Measurements from ENCODE around the gene ZNF664. TPM values are rescaled to one million over a fixed set of nuclear protein-coding genes. Genes with fewer than 3 reads are reported as not detected.

Gene ZNF664
- total RNA-seq, 4 donors from 2014 or later, result 25.0 to 100 (median 40.2) TPM

DNA sequence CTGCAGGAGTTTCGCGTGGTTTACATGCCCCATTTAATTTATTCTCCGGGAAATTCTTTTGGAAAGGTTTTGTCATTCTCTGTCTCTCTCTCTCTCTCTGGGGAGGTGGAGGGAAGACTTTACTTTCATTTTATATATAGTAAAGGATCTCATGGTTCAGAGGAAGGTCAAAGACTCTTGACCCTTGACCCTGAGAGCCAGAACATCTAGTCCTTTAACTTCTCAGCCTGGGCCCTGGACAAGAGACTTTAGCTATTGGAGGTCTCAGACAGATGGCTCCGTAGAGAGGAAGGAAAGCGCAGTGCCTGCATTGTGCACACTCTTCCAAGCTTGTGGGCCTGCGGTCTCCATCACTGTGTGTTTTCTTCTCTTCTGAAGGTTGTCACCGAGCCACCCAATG lies 44.1 kb upstream of the ZNF664 start:
- no peak for TF ChIP-seq POLR2A (IDR thresholded peaks at IDR 0.05)
- TF ChIP-seq, protein P1, sequence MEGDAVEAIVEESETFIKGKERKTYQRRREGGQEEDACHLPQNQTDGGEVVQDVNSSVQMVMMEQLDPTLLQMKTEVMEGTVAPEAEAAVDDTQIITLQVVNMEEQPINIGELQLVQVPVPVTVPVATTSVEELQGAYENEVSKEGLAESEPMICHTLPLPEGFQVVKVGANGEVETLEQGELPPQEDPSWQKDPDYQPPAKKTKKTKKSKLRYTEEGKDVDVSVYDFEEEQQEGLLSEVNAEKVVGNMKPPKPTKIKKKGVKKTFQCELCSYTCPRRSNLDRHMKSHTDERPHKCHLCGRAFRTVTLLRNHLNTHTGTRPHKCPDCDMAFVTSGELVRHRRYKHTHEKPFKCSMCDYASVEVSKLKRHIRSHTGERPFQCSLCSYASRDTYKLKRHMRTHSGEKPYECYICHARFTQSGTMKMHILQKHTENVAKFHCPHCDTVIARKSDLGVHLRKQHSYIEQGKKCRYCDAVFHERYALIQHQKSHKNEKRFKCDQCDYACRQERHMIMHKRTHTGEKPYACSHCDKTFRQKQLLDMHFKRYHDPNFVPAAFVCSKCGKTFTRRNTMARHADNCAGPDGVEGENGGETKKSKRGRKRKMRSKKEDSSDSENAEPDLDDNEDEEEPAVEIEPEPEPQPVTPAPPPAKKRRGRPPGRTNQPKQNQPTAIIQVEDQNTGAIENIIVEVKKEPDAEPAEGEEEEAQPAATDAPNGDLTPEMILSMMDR (IDR thresholded peaks at IDR 0.05), result no peak
- DNase-seq, result no peak
- no peaks in the 10 kb centered on the region for H3K4me1 ChIP-seq
- no peak overlapping the region for H3K4me3 ChIP-seq
- H3K27ac ChIP-seq, result no peak overlapping the region
- 82 to 85% methylated on average over 4 to 7 of the region's 7 CpGs for WGBS, 2 donors
- peaks cover 0 to 14% (median 0%) of the 10 kb centered on the region in 4 donors for H3K27me3 ChIP-seq
- intact Hi-C loops (cut with DNase I), result no loop called here
- H3K9me3 ChIP-seq, result no peaks in the 10 kb centered on the region
- no peaks in the 10 kb centered on the region for H3K36me3 ChIP-seq

DNA sequence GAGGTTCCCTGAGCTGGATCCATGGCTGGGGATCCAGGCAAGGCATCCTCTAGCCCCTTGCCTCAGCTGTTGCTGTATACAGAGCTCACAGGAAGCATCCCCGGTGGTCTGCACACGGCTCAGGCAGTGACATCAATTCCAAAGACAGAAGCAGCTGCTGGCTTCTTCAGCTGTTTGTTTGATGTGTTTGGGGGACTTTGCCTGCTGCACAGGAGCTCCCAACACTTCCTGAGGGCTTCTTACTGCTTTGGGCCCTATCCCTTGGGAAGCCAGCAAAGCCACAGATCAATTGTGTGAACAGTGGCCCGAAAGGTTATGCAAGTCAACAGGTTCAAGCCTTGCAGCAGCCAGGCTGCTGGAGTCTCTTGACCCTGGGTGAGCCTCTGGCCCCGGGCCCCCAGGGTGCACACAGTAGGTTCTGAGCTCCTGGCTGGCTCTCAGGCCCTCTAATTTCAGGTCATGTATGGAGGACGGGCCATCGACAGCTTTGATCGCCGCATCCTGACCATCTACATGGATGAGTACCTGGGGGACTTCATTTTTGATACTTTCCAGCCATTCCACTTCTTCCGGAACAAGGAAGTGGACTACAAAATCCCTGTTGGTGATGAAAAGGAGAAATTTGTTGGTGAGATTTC lies 43.0 kb upstream of the ZNF664 start:
- Histone ChIP-seq H3K27me3 (peaks cover 0 to 14% (median 0%) of the 10 kb centered on the region in 4 donors), H3K9me3 (no peaks in the 10 kb centered on the region), H3K27ac (no peak overlapping the region), H3K36me3 (no peaks in the 10 kb centered on the region), H3K4me1 (no peaks in the 10 kb centered on the region), H3K4me3 (no peak overlapping the region)
- intact Hi-C loops (cut with DNase I), result no loop called here
- no peak for TF ChIP-seq POLR2A (IDR thresholded peaks at IDR 0.05)
- TF ChIP-seq, protein P1 (IDR thresholded peaks at IDR 0.05), result no peak
- 80 to 88% methylated on average over 7 to 9 of the region's 9 CpGs for WGBS, 2 donors
- no peak for DNase-seq

DNA sequence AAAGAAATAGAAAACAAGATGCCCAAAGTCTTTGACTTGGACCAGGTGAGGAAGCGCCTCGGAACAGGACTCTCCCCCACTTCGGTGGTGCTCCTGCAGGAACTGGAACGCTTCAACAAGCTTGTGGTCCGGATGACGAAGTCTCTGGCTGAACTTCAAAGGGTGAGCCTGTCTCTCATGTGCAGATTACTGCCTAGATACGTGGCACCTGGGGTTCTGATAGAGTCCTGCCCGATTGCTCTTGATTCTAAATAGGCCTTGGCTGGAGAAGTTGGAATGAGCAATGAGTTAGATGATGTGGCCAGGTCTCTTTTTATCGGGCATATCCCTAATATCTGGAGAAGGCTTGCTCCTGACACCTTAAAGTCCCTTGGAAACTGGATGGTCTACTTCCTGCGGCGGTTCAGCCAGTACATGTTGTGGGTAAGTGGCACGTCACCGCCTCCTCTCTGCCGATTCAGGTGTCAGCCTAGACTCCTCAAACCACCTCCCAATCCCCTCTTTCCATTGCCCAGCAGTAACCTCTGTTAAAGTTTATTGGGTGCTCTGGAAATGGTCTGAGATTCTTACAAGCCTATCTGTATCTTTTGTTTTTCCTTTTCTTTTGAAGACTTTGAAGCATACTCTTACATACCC lies 41.2 kb upstream of the ZNF664 start:
- Histone ChIP-seq H3K4me1 (no peaks in the 10 kb centered on the region), H3K27me3 (peaks cover 0 to 14% (median 0%) of the 10 kb centered on the region in 4 donors), H3K36me3 (peaks cover 0 to 10% (median 0%) of the 10 kb centered on the region in 3 donors), H3K4me3 (no peak overlapping the region), H3K9me3 (no peaks in the 10 kb centered on the region), H3K27ac (no peak overlapping the region)
- 62 to 77% methylated on average over 13 to 14 of the region's 14 CpGs for WGBS, 2 donors
- intact Hi-C loops (cut with DNase I), result no loop called here
- no peak for DNase-seq
- TF ChIP-seq, protein P1 (IDR thresholded peaks at IDR 0.05), result no peak
- no peak for TF ChIP-seq POLR2A (IDR thresholded peaks at IDR 0.05)

DNA sequence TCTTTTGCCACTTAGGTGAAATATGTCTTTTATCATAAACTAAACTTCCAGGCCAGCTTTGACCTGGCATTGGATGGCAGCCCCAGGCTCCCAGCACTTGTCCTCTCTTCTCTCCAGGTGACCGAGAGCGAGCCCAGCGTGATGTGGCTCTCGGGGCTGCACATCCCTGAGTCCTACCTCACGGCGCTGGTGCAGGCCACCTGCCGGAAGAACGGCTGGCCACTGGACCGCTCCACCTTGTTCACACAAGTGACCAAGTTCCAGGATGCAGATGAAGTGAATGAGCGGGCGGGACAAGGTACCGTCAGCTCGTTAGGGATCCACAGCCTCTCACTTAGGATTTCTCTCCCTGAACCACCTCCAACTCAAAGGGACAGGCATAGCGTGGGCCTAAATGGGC lies 39.8 kb upstream of the ZNF664 start:
- WGBS, 2 donors, result 94% methylated on average over 7 of the region's 14 CpGs; no CpG with 5 or more reads in 1 of the 2 donors
- H3K9me3 ChIP-seq, result no peaks in the 10 kb centered on the region
- no peaks in the 10 kb centered on the region for H3K4me1 ChIP-seq
- H3K36me3 ChIP-seq, result peaks cover 0 to 21% (median 0%) of the 10 kb centered on the region in 3 donors
- H3K27ac ChIP-seq, result no peak overlapping the region
- peaks cover 0 to 5% (median 0%) of the 10 kb centered on the region in 4 donors for H3K27me3 ChIP-seq
- DNase-seq, result no peak
- TF ChIP-seq, protein P1 (IDR thresholded peaks at IDR 0.05), result no peak
- no peak for TF ChIP-seq POLR2A (IDR thresholded peaks at IDR 0.05)
- H3K4me3 ChIP-seq, result no peak overlapping the region
- intact Hi-C loops (cut with DNase I), result no loop called here

DNA sequence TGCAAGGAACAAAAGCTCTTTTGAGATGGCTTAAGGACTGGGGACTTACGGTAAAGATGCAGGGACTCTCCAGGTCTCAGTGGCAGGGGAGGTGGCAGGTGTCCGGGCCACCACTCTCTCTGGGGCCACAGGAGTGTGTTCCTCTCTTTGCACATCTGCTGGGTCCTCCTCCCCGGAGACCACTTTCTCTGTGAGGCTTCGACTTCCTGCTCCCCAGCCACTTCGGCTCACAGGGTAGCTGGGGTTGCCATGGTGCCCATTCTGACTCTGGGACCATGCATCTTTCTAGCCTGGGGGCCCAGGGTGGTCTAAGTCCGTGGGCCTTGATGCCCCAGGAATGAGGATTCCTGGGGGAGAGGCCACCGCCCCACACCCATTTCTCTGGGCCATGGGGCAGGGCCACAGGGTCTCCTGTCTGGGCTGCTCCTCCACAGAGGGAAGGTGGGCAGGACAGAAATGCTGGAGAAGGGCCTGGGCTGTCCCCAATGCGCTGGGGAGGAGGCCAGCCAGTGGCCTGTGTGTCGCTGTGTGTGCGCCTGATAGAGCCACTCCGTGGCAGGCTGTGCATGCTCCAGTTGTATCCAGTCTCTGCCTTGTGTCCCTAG lies 38.9 kb upstream of the ZNF664 start:
- TF ChIP-seq, protein P1 (IDR thresholded peaks at IDR 0.05), result no peak
- no peak for TF ChIP-seq POLR2A (IDR thresholded peaks at IDR 0.05)
- no peak for DNase-seq
- Histone ChIP-seq H3K4me1 (no peaks in the 10 kb centered on the region), H3K27ac (no peak overlapping the region), H3K27me3 (no peaks in the 10 kb centered on the region), H3K4me3 (no peak overlapping the region), H3K9me3 (no peaks in the 10 kb centered on the region), H3K36me3 (peaks cover 0 to 23% (median 0%) of the 10 kb centered on the region in 3 donors)
- WGBS, 2 donors, result 83 to 85% methylated on average over 1 to 4 of the region's 11 CpGs
- intact Hi-C loops (cut with DNase I), result no loop called here

All from esophagus squamous epithelium (tissue), 5 donors.